Ishikawa (cell line): ENCODE measurements around the gene UNC50.

Experiments
- CEBPB ChIP-seq: IDR thresholded peaks from 2 replicates; pipeline ENCODE4 v1.6.1; 2012
- CREB1 ChIP-seq: IDR thresholded peaks from 2 replicates; pipeline ENCODE4 v1.6.1; 2012; ENCODE audit warnings: low read depth
- EGR1 ChIP-seq: IDR thresholded peaks from 2 replicates; pipeline ENCODE4 v1.6.1; 2012
- EP300 ChIP-seq: IDR thresholded peaks from 2 replicates; pipeline ENCODE4 v1.6.1; 2012; ENCODE audit warnings: borderline replicate concordance
- FOXM1 ChIP-seq: IDR thresholded peaks from 2 replicates; pipeline ENCODE4 v1.6.1; 2012; ENCODE audit warnings: low read depth, borderline replicate concordance
- NFIC ChIP-seq: IDR thresholded peaks from 2 replicates; pipeline ENCODE4 v1.6.1; 2012
- RAD21 ChIP-seq: IDR thresholded peaks from 2 replicates; pipeline ENCODE4 v1.6.1; 2012; ENCODE audit warnings: low read depth
- TAF1 ChIP-seq: IDR thresholded peaks from 2 replicates; pipeline ENCODE4 v1.6.1; 2012; ENCODE audit warnings: low read depth, mild to moderate bottlenecking
- TCF12 ChIP-seq: IDR thresholded peaks from 2 replicates; pipeline ENCODE4 v1.6.1; 2012; ENCODE audit warnings: low read depth
- TEAD4 ChIP-seq: IDR thresholded peaks from 2 replicates; pipeline ENCODE4 v1.6.1; 2012
- YY1 ChIP-seq: IDR thresholded peaks from 2 replicates; pipeline ENCODE4 v1.6.1; 2012; ENCODE audit warnings: low read depth
- ZBTB7A ChIP-seq: IDR thresholded peaks from 2 replicates; pipeline ENCODE4 v1.6.1; 2012; ENCODE audit warnings: low read depth
- TF ChIP-seq, protein P1 (sequence below): IDR thresholded peaks from 2 replicates; pipeline ENCODE4 v1.6.1; 2012; ENCODE audit warnings: low read depth, mild to moderate bottlenecking
- TF ChIP-seq, protein P2 (sequence below): IDR thresholded peaks from 2 replicates; pipeline ENCODE4 v1.6.1; 2012
- TF ChIP-seq, protein P3 (sequence below): IDR thresholded peaks from 2 replicates; pipeline ENCODE4 v1.6.1; 2012

The UNC50 gene

DNA sequence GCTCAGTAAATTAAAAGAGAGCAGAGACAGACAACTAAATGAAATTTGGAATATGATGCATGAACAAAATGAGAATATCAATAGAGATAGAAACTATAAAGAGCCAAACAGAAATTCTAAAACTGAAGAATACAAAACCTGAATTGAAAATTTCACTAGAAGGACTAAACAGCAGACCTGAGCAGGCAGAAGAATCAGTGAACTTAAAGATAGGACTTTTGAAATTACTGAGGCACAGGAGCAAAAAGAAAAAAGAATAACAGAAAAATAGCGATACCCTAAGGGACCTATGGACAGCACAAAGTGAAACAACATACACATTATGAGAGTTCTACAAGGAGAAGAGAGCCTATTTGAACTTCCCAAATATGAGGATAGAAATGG, 41.6 kb downstream of the UNC50 start:
- no peak for TF ChIP-seq CEBPB
- no peak for TF ChIP-seq ZBTB7A
- no peak for TF ChIP-seq TEAD4
- TF ChIP-seq, protein P1, sequence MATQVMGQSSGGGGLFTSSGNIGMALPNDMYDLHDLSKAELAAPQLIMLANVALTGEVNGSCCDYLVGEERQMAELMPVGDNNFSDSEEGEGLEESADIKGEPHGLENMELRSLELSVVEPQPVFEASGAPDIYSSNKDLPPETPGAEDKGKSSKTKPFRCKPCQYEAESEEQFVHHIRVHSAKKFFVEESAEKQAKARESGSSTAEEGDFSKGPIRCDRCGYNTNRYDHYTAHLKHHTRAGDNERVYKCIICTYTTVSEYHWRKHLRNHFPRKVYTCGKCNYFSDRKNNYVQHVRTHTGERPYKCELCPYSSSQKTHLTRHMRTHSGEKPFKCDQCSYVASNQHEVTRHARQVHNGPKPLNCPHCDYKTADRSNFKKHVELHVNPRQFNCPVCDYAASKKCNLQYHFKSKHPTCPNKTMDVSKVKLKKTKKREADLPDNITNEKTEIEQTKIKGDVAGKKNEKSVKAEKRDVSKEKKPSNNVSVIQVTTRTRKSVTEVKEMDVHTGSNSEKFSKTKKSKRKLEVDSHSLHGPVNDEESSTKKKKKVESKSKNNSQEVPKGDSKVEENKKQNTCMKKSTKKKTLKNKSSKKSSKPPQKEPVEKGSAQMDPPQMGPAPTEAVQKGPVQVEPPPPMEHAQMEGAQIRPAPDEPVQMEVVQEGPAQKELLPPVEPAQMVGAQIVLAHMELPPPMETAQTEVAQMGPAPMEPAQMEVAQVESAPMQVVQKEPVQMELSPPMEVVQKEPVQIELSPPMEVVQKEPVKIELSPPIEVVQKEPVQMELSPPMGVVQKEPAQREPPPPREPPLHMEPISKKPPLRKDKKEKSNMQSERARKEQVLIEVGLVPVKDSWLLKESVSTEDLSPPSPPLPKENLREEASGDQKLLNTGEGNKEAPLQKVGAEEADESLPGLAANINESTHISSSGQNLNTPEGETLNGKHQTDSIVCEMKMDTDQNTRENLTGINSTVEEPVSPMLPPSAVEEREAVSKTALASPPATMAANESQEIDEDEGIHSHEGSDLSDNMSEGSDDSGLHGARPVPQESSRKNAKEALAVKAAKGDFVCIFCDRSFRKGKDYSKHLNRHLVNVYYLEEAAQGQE = no peak
- TF ChIP-seq FOXM1 = no peak
- TF ChIP-seq TAF1 = no peak
- TF ChIP-seq NFIC = no peak
- no peak for TF ChIP-seq EP300
- TF ChIP-seq RAD21 = no peak
- TF ChIP-seq EGR1 = no peak
- no peak for TF ChIP-seq TCF12
- no peak for TF ChIP-seq YY1
- TF ChIP-seq, protein P2, sequence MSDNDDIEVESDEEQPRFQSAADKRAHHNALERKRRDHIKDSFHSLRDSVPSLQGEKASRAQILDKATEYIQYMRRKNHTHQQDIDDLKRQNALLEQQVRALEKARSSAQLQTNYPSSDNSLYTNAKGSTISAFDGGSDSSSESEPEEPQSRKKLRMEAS = no peak

DNA sequence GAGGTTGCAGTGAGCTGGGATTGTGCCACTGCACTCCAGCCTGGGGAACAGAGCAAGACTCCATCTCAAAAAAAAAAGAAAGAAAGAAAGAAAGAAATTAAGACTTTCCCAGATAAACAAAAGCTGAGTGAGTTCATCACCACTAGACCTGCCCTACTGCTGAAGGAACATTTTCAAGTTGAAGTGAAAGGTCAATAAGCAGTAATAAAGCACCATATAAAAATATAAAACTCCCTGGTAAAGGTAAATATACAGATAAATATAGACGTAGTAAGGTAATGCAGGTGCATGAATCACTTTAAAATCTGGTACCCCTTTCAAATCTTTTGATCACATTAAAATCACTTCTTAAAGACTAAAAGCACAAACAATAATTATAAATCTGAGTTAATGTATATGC, 42.6 kb downstream of the UNC50 start:
- TF ChIP-seq CEBPB (no peak), TAF1 (no peak), EP300 (no peak), CREB1 (no peak)
- TF ChIP-seq, protein P1 = no peak

DNA sequence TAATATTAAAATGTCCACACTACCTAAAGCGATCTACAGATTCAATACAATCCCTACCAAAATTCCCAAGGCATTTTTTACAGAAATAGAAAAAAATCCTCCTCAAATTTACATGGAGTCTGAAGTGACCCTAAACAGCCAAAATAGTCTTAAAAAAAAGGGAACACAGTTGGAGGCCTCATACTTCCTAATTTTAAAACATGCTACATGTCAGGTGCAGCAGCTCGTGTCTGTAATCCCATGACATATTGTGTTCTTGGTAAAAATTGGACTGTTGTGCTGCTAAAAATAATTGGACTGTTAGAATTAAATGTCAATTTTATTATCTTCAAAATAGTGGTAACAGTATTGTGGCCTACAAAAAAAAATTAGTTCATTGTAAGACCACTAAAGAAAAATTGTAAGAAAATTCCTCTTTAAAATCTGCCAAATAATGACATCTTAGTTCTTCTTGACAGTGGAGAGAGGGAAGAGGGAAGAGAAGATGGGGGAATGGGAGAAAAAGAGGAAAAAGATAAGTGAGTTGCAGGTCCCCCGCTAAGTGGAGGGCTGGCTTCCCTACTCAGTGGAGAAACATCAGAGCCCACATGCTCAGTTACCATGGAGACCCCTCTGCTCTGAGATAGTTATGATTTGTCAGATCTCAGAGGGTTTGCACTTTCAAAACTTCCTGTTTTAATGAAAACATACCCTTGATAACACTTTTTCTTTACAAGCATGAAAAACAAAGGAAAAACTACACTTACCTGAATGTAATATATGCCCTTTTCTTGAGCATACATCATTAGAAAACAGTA, 46.5 kb downstream of the UNC50 start:
- TF ChIP-seq YY1 = no peak
- no peak for TF ChIP-seq CREB1
- TF ChIP-seq TEAD4 = no peak
- TF ChIP-seq EP300 = no peak
- no peak for TF ChIP-seq TCF12
- TF ChIP-seq RAD21 = no peak
- no peak for TF ChIP-seq FOXM1
- TF ChIP-seq ZBTB7A = no peak
- TF ChIP-seq NFIC = no peak
- TF ChIP-seq TAF1 = no peak
- no peak for TF ChIP-seq EGR1

DNA sequence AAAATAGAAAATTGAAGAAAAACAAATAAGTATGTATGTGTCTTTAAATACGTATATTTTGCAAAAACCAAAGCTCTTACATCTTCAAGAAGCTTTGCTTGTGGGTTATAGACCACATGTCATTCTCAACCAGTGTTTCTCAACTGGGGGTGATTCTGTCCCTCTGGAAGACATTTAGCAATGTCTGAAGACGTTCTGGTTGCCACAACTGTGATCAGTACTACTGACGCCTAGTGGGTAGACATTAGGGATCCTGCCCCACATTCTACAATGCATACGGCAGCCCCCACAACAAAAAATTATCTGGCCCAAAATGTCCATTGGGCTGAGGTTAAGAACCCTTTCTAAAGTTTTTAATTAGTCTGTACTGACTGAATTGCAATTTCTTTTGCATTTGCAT, 48.4 kb downstream of the UNC50 start:
- TF ChIP-seq ZBTB7A (no peak), CREB1 (no peak), TAF1 (no peak), NFIC (no peak), TEAD4 (no peak), CEBPB (no peak)
- TF ChIP-seq, protein P1 = no peak

DNA sequence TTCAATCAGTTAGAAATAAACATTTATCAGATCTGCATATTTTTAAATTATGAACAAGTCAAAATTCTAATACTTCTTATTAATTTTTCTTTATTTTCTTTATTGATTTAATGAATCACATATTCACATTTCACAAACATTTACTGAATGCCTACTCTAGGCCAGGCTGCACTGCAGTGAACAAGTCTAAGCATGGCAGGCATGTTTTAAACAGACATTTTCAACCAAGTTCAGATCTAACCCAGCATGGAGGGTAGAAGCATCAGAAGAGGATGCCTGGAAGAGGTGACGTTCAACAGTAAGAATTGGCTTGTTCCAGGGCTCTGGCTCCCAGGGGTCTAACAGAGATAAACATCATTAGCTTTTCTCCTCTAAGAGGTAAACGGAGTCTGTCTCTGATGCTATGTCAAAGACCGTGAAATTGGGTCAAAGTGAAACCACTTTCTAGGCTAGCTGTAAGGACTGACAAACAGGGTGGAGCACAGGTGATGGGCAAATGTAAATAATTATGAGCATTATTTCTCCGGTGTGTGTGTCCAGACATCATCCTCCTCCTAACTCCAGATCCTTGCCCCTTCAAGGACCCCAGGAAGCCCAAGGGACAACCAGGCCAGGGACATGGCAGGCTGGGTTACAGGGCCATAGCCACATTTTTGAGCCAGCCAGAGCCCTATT, 50.6 kb downstream of the UNC50 start:
- TF ChIP-seq FOXM1 = no peak
- TF ChIP-seq, protein P1 = no peak
- TF ChIP-seq, protein P3, sequence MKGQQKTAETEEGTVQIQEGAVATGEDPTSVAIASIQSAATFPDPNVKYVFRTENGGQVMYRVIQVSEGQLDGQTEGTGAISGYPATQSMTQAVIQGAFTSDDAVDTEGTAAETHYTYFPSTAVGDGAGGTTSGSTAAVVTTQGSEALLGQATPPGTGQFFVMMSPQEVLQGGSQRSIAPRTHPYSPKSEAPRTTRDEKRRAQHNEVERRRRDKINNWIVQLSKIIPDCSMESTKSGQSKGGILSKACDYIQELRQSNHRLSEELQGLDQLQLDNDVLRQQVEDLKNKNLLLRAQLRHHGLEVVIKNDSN = no peak
- TF ChIP-seq YY1 = no peak
- no peak for TF ChIP-seq NFIC
- no peak for TF ChIP-seq CEBPB
- no peak for TF ChIP-seq RAD21
- TF ChIP-seq TCF12 = no peak
- TF ChIP-seq EP300 = no peak
- TF ChIP-seq ZBTB7A = no peak
- no peak for TF ChIP-seq TAF1
- TF ChIP-seq CREB1 = no peak
- TF ChIP-seq, protein P2 = no peak
- TF ChIP-seq EGR1 = no peak
- TF ChIP-seq TEAD4 = no peak
